Panc1 (cell line): ENCODE results near the gene DNAJB13. TPM values are rescaled to one million over a fixed set of nuclear protein-coding genes. Genes with fewer than 3 reads are reported as not detected.

ENCODE experiments used
- ATAC-seq: fragments of 200-7000 bp; cut with Tn5 transposase; 2 replicates; pipeline ENCODE4 v1.9.1; 2020; ENCODE audit warnings: mild to moderate bottlenecking, moderate library complexity
- BruUV-seq: library from RNA; stranded (reverse); fragments of 400-500 nt; replicated peaks from 2 replicates; lab custom pipeline; 2021; lab: Mats Ljungman, UMichigan
- CTCF ChIA-PET: fragments of 300-600 bp; sonication (Branson Sonifier 250); formaldehyde crosslinking; loops from one replicate; lab custom pipeline; 2022; ENCODE audit warnings: antibody characterized with exemption; lab: Charles Lee
- POLR2A ChIA-PET: fragments of 300-600 bp; sonication (Branson Sonifier 250); formaldehyde crosslinking; loops from one replicate; lab custom pipeline; 2022; ENCODE audit warnings: antibody characterized with exemption; lab: Charles Lee
- DNase-seq: peaks from one replicate; pipeline ENCODE4 v3.0.0-alpha.2; 2010; ENCODE audit warnings: low read depth, low spot score
- H3K27ac ChIP-seq: 2 replicates; pipeline ENCODE4 v1.5.1; 2011; ENCODE audit warnings: mild to moderate bottlenecking, low read length, inconsistent platforms
- H3K27me3 ChIP-seq: fragments of 200-500 bp; sonication (Bioruptor generic); 2 replicates; pipeline ENCODE4 v1.6.0; 2014; ENCODE audit warnings: low read length, inconsistent platforms; ENCODE audit not compliant: control insufficient read depth, insufficient read depth
- H3K36me3 ChIP-seq: fragments of 200-500 bp; sonication (Bioruptor generic); 2 replicates; pipeline ENCODE4 v1.5.1; 2014; ENCODE audit warnings: inconsistent platforms, mild to moderate bottlenecking, low read length, moderate library complexity; ENCODE audit not compliant: control insufficient read depth, insufficient read depth
- H3K4me1 ChIP-seq: 2 replicates; pipeline ENCODE4 v1.5.1; 2011; ENCODE audit warnings: inconsistent platforms, mild to moderate bottlenecking, low read length, moderate library complexity; ENCODE audit not compliant: control insufficient read depth, insufficient read depth
- H3K4me3 ChIP-seq, 2 experiments: 2 replicates each; pipeline ENCODE4 v1.5.1; 2011 to 2012; ENCODE audit warnings: low read depth in 2 of 2, low read length in 2 of 2, mild to moderate bottlenecking in 2 of 2, inconsistent platforms in 1 of 2, moderate library complexity in 1 of 2
- H3K9me3 ChIP-seq: fragments of 200-500 bp; sonication (Bioruptor generic); 2 replicates; pipeline ENCODE4 v1.5.1; 2014; ENCODE audit warnings: low read depth, mild to moderate bottlenecking, inconsistent platforms, low read length, moderate library complexity; ENCODE audit not compliant: control insufficient read depth, insufficient read depth
- POLR2AphosphoS5 ChIP-seq: IDR thresholded peaks from 2 replicates; pipeline ENCODE4 v1.6.1; 2012; ENCODE audit warnings: mild to moderate bottlenecking, low read depth, low read length, moderate library complexity
- SIN3A ChIP-seq: IDR thresholded peaks from 2 replicates; pipeline ENCODE4 v1.6.1; 2012; ENCODE audit warnings: low read depth, mild to moderate bottlenecking, low read length, moderate library complexity, borderline replicate concordance; ENCODE audit not compliant: insufficient read depth
- TCF7L2 ChIP-seq: IDR thresholded peaks from 2 replicates; pipeline ENCODE4 v1.6.1; 2011; ENCODE audit warnings: mild to moderate bottlenecking, low read depth, low read length, inconsistent platforms
- in situ Hi-C: cut with HindIII; loops from 2 replicates; pipeline ENCODE4 v1.10.0; 2016; ENCODE audit warnings: low sequenced_read_pairs, low pct_unique_long_range_greater_than_20kb
- intact Hi-C: fragments of 100-400 bp; cut with micrococcal nuclease; formaldehyde crosslinking; loops from one replicate; pipeline ENCODE4 v1.10.0; 2022; ENCODE audit not compliant: unreplicated experiment
- total RNA-seq: library from RNA; stranded (reverse); gene quantifications from one replicate; pipeline ENCODE4 v1.2.1, GENCODE V29; 2021; ENCODE audit not compliant: unreplicated experiment
- TF ChIP-seq, protein P1 (sequence below): fragments of 450-650 bp; IDR thresholded peaks from 2 replicates; pipeline ENCODE4 v1.5.1; 2017; ENCODE audit warnings: mild to moderate bottlenecking
- TF ChIP-seq, protein P2 (sequence below), 2 experiments: IDR thresholded peaks; 2 replicates each; pipeline ENCODE4 v1.6.1; 2011 to 2012; ENCODE audit warnings: low read depth in 2 of 2, control low read depth in 1 of 2, low read length in 1 of 2, mild to moderate bottlenecking in 1 of 2, moderate library complexity in 1 of 2; ENCODE audit not compliant: insufficient read depth in 1 of 2

DNAJB13 gene
- total RNA-seq, 1 experiment from 2014 or later, result not detected

DNA sequence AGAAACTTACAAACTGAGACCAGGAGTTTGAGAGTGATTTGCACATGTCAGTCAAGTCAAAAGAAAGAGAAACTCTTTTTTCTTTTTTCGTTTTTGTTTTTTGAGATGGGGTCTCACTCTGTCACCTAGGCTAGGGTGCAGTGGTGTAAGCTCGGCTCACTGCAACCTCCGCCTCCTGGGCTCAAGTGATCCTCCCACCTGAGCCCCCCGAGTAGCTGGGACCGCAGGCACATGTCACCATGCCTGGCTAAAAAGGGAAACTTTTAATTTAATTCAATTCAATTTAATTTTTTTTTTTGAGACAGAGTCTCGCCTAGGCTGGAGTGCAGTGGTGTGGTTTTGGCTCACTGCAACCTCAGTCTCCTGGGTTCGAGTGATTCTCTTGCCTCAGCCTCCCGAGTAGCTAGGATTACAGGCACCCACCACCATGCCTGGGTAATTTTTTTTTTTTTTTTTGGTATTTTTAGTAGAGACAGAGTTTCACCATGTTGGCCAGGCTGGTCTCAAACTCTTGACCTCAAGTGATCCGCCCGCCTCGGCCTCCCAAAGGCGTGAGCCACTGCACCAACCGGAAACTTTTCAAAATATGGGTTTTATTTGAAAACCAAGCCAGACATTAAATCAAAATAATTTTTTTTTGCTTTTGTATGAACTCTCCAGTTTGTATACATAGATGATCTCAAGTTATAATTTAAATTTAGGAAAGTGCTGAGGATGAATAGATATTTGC, 48.2 kb downstream of the DNAJB13 start:
- ChIA-PET POLR2A (interaction anchor here (0.6 kb wide), 1 partner anchor 282 kb away, joined by 4 read pairs; no protein-coding TSS in a partner anchor), CTCF (no interaction called here)
- in situ Hi-C loops, result no loop called here
- H3K4me3 ChIP-seq, result no peak overlapping the region
- DNase-seq, result no peak
- no peak for TF ChIP-seq TCF7L2
- TF ChIP-seq, protein P1, sequence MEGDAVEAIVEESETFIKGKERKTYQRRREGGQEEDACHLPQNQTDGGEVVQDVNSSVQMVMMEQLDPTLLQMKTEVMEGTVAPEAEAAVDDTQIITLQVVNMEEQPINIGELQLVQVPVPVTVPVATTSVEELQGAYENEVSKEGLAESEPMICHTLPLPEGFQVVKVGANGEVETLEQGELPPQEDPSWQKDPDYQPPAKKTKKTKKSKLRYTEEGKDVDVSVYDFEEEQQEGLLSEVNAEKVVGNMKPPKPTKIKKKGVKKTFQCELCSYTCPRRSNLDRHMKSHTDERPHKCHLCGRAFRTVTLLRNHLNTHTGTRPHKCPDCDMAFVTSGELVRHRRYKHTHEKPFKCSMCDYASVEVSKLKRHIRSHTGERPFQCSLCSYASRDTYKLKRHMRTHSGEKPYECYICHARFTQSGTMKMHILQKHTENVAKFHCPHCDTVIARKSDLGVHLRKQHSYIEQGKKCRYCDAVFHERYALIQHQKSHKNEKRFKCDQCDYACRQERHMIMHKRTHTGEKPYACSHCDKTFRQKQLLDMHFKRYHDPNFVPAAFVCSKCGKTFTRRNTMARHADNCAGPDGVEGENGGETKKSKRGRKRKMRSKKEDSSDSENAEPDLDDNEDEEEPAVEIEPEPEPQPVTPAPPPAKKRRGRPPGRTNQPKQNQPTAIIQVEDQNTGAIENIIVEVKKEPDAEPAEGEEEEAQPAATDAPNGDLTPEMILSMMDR, result no peak
- TF ChIP-seq, protein P2, sequence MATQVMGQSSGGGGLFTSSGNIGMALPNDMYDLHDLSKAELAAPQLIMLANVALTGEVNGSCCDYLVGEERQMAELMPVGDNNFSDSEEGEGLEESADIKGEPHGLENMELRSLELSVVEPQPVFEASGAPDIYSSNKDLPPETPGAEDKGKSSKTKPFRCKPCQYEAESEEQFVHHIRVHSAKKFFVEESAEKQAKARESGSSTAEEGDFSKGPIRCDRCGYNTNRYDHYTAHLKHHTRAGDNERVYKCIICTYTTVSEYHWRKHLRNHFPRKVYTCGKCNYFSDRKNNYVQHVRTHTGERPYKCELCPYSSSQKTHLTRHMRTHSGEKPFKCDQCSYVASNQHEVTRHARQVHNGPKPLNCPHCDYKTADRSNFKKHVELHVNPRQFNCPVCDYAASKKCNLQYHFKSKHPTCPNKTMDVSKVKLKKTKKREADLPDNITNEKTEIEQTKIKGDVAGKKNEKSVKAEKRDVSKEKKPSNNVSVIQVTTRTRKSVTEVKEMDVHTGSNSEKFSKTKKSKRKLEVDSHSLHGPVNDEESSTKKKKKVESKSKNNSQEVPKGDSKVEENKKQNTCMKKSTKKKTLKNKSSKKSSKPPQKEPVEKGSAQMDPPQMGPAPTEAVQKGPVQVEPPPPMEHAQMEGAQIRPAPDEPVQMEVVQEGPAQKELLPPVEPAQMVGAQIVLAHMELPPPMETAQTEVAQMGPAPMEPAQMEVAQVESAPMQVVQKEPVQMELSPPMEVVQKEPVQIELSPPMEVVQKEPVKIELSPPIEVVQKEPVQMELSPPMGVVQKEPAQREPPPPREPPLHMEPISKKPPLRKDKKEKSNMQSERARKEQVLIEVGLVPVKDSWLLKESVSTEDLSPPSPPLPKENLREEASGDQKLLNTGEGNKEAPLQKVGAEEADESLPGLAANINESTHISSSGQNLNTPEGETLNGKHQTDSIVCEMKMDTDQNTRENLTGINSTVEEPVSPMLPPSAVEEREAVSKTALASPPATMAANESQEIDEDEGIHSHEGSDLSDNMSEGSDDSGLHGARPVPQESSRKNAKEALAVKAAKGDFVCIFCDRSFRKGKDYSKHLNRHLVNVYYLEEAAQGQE (IDR thresholded peaks at IDR 0.05; ENCODE audit: insufficient read depth in 1 of 2, low read depth in 2 of 2, low read length in 1 of 2), result no peak
- TF ChIP-seq POLR2AphosphoS5, result no peak
- H3K27me3 ChIP-seq, result no peaks in the 10 kb centered on the region; the same call in 1 of the 2 replicates
- no peaks in the 10 kb centered on the region for H3K36me3 ChIP-seq
- intact Hi-C loops, result no loop called here
- H3K4me1 ChIP-seq, result no peaks in the 10 kb centered on the region
- H3K27ac ChIP-seq, result no peak overlapping the region
- no peaks in the 10 kb centered on the region for H3K9me3 ChIP-seq
- BruUV-seq, result no TSS peak
- no peak for ATAC-seq

DNA sequence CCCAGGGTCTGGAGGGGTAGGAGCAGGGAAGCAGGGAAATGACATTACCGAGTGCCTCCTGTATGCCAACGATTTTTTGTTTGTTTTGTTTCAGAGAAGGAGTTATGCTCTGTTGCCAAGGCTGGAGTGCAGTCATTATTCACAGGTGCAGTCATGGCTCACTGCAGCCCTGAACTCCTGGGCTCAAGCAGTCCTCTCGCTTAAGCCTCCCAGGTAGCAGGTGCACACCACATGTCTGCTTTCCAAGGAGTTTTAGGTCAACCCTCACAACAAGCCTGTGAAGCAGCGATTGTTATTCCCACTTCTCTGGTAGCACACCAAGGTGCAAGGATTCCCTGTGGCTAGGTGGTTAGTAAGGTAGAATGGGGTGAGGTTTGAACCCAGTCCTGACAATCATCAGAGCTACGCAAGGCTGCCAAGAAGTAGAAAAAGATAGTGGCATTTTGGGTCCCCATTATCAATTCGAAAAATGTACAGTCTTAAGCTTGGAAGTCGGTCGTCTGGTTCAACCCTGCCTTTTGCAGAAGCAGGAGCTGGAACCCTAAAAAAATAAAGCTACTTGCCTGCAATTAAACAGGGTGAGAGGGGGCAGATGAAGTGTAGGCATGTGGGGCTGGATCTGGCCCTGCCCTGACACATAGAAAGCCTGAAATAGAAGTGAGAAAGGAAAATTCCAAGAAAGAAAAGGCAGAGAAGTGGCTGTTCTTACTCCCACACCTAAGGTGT, 48.9 kb downstream of the DNAJB13 start:
- TF ChIP-seq POLR2AphosphoS5 (no peak), SIN3A (no peak), TCF7L2 (no peak)
- TF ChIP-seq, protein P1, result no peak
- TF ChIP-seq, protein P2 (IDR thresholded peaks at IDR 0.05; ENCODE audit: insufficient read depth in 1 of 2, low read depth in 2 of 2, low read length in 1 of 2), result no peak
- in situ Hi-C loops, result no loop called here
- intact Hi-C loops, result no loop called here

More for the DNA sequence above, 48.9 kb downstream of the DNAJB13 start:
- ATAC-seq (no peak), DNase-seq (no peak)
- no peak overlapping the region for H3K4me3 ChIP-seq
- H3K27me3 ChIP-seq, result no peaks in the 10 kb centered on the region; the same call in 1 of the 2 replicates
- BruUV-seq, result no TSS peak
- no peaks in the 10 kb centered on the region for H3K36me3 ChIP-seq
- CTCF ChIA-PET, result no interaction called here
- H3K9me3 ChIP-seq, result no peaks in the 10 kb centered on the region
- H3K27ac ChIP-seq, result no peak overlapping the region
- H3K4me1 ChIP-seq, result no peaks in the 10 kb centered on the region
- POLR2A ChIA-PET, result interaction anchor here (0.6 kb wide), 1 partner anchor 283 kb away, joined by 4 read pairs; no protein-coding TSS in a partner anchor
